Right cardiac atrium (tissue), 5 donors: ENCODE measurements around the gene LRP1. TPM values are rescaled to one million over a fixed set of nuclear protein-coding genes. Genes with fewer than 3 reads are reported as not detected.
A peak's percentile ranks its signal among the peaks of the same experiment; 100 is the strongest.

Experiments
- ATAC-seq, 2 donors: fragments of 200-7000 bp; cut with Tn5 transposase; one replicate each; pipeline versions ENCODE4 v1.8.0 to v1.9.1; 2020; ENCODE audit warnings: moderate library complexity in 2 of 2, mild to moderate bottlenecking in 1 of 2
- DNase-seq, 3 donors: peaks; one replicate each; pipeline ENCODE4 v3.0.0-alpha.2; 2020
- H3K27ac ChIP-seq: one replicate; pipeline ENCODE4 v1.5.1; 2013; ENCODE audit warnings: mild to moderate bottlenecking, low read length, control low read depth, moderate library complexity
- H3K27me3 ChIP-seq: one replicate; pipeline ENCODE4 v1.6.1; 2013; ENCODE audit not compliant: control insufficient read depth, insufficient read depth
- H3K4me1 ChIP-seq: one replicate; pipeline ENCODE4 v1.6.1; 2013; ENCODE audit warnings: low read length; ENCODE audit not compliant: control insufficient read depth, insufficient read depth
- H3K4me3 ChIP-seq: one replicate; pipeline ENCODE4 v1.5.1; 2013; ENCODE audit warnings: low read length, control low read depth
- H3K9me3 ChIP-seq: one replicate; pipeline ENCODE4 v1.6.1; 2013; ENCODE audit warnings: low read length; ENCODE audit not compliant: control insufficient read depth
- WGBS: extraction: QIAGEN DNeasy Blood & Tissue Kit; methylation state at CpG from one replicate; pipeline ENCODE4 v1.1.7; 2013; 5-methylcytosine and 5-hydroxymethylcytosine counted together
- intact Hi-C, 4 donors: fragments of 100-400 bp; cut with DNase I; formaldehyde crosslinking; loops; one replicate each; pipeline versions ENCODE4 v1.11.0 to v1.14.0; 2022 to 2023
- polyA plus RNA-seq: library from polyadenylated mRNA; stranded (reverse); fragments of 200-250 nt; gene quantifications from one replicate; pipeline ENCODE4 v1.2.3, GENCODE V29; 2013
- total RNA-seq, 4 donors: library from RNA; stranded (reverse); fragmentation: NEBNext Ultra II Directional; extraction: Animal tissue kit (Norgen Biotek cat#: 25700); gene quantifications; one replicate each; pipeline ENCODE4 v1.2.1, GENCODE V29; 2021
- donor health status: healthy with polysubstance abuse.
- donor health status: DM: no; HTN: yes; CAD: no.
- donor health status: DM: no; HTN: no; CAD: no.
- donor health status: DM: no; HTN: yes; CAD: no; lungs with severe emphysema.
- donor health status: DM: yes; HTN: yes; CAD: no.

Gene LRP1
- total and polyA plus RNA-seq, 5 donors = 55.0 to 181 (median 140) TPM

DNA sequence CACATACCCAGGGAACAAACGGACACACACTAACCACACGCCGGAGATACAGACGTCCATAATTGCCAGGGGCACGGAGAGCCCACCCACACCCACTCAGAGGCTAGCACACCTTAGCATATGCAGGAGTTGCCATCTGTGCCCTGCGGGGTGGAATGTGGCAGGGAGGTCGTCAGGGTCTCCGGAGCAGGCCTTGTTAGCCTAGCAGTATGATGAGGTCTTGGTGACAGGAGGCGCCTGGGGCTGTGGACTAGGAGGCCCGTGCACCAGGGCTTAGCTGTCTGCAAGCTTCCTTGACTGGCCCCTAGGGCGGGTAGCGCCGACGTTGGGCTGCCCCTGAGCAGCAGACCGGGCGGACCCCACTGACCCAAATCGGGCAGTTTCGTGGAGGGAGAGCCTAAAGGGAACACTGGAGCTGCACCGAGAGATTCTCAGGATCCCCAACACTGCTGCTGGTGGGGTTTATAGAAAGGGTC lies 112.7 kb downstream of the LRP1 start:
- H3K27ac ChIP-seq = no peak overlapping the region
- WGBS = 20% methylated on average over 19 of the region's 19 CpGs
- peak overlapping the region; percentile 54 for H3K4me3 ChIP-seq
- no peaks in the 10 kb centered on the region for H3K9me3 ChIP-seq
- peaks cover 2% of the 10 kb centered on the region for H3K4me1 ChIP-seq
- ATAC-seq (no peak), DNase-seq (peak in 1 of 3 donors; percentile 61)
- no peaks in the 10 kb centered on the region for H3K27me3 ChIP-seq
- intact Hi-C loops = no loop called here

GRCh38 chr12:57241402-57242310 lies 113.4 kb downstream of the LRP1 start:
- H3K27ac ChIP-seq = no peak overlapping the region
- 13% methylated on average over 48 of the region's 48 CpGs for WGBS
- DNase-seq = no peak
- peaks cover 2% of the 10 kb centered on the region for H3K4me1 ChIP-seq
- H3K27me3 ChIP-seq = no peaks in the 10 kb centered on the region
- intact Hi-C loops = no loop called here
- H3K9me3 ChIP-seq = no peaks in the 10 kb centered on the region
- H3K4me3 ChIP-seq = no peak overlapping the region
- no peak for ATAC-seq

GRCh38 chr12:57242329-57242690 lies 114.0 kb downstream of the LRP1 start:
- peaks cover 2% of the 10 kb centered on the region for H3K4me1 ChIP-seq
- intact Hi-C loops = no loop called here
- ATAC-seq = no peak
- WGBS = 4% methylated on average over 18 of the region's 18 CpGs
- H3K4me3 ChIP-seq = peak overlapping the region; percentile 37
- H3K27ac ChIP-seq = no peak overlapping the region
- peak in 2 of 3 donors; percentile 72 to 82 for DNase-seq
- H3K27me3 ChIP-seq = no peaks in the 10 kb centered on the region
- H3K9me3 ChIP-seq = no peaks in the 10 kb centered on the region

DNA sequence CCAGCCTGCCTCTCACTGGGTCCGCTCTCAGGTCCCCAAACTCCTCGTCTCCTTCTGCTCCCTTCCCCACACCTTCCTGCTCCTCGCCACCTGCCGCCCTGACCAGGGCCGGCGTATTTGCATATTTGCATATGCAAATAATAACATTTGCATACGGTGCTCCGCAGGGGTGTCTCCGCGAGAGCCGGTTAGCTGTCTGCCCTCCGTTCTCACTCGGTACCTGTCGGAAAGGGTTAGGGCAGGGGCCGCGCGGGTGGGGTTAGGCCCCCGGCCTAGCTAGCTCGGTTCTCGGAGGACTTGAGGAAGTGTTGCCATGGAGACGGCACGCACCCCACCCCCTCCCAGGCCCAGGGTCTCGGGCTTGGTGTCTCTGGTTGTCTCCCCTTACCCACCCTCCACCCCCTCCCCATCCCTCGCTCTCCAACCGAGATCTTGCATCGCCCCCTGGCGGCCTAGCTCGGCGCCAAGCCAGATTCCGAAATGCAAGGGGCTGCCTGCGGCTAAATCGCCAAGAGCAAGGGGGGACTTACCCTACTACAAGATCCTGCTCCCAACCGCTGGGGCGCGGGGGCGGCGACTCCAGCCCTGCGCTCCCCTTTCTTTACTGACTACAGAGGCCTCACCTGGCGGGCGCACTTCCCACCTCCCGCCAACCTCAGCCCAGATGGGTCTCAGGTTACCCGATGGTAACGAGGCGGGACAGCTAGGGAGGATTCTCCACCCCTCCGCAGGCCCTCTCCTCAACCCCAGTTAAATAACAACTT lies 114.6 kb downstream of the LRP1 start:
- ATAC-seq = peak in 1 of 2 donors; percentile 1
- WGBS = 3% methylated on average over 45 of the region's 45 CpGs
- H3K4me3 ChIP-seq = peak overlapping the region; percentile 37
- DNase-seq = peak; percentile 54 to 81 (median 80)
- no peaks in the 10 kb centered on the region for H3K27me3 ChIP-seq
- intact Hi-C loops = no loop called here
- no peaks in the 10 kb centered on the region for H3K9me3 ChIP-seq
- peaks cover 2% of the 10 kb centered on the region for H3K4me1 ChIP-seq
- H3K27ac ChIP-seq = no peak overlapping the region

- H3K4me3 ChIP-seq = peak overlapping the region; percentile 37
- peaks cover 2% of the 10 kb centered on the region for H3K4me1 ChIP-seq
- H3K27ac ChIP-seq = no peak overlapping the region
- no peaks in the 10 kb centered on the region for H3K27me3 ChIP-seq
- whole genome bisulfite sequencing = 11% methylated on average over 41 of the region's 41 CpGs
- H3K9me3 ChIP-seq = no peaks in the 10 kb centered on the region
- intact Hi-C loops = no loop called here
- ATAC-seq (peak; percentile 11 to 19), DNase-seq (peak; percentile 78 to 91 (median 85))
Observed at GRCh38 chr12:57243521-57244311, 115.4 kb downstream of the LRP1 start.

- Histone ChIP-seq H3K9me3 (no peaks in the 10 kb centered on the region), H3K4me3 (no peak overlapping the region), H3K27me3 (no peaks in the 10 kb centered on the region), H3K27ac (no peak overlapping the region), H3K4me1 (peaks cover 2% of the 10 kb centered on the region)
- no peak for DNase-seq
- 70% methylated on average over 6 of the region's 6 CpGs for WGBS
- intact Hi-C loops = no loop called here
- ATAC-seq = no peak
Observed at GRCh38 chr12:57244312-57244696, 116.0 kb downstream of the LRP1 start.

- peaks cover 2% of the 10 kb centered on the region for H3K4me1 ChIP-seq
- no peak overlapping the region for H3K4me3 ChIP-seq
- no peak overlapping the region for H3K27ac ChIP-seq
- 92% methylated on average over 1 of the region's 1 CpG for WGBS
- no peaks in the 10 kb centered on the region for H3K9me3 ChIP-seq
- intact Hi-C loops = no loop called here
- no peaks in the 10 kb centered on the region for H3K27me3 ChIP-seq
- no peak for ATAC-seq
- no peak for DNase-seq
Observed at GRCh38 chr12:57247041-57247440, 118.8 kb downstream of the LRP1 start.

DNA sequence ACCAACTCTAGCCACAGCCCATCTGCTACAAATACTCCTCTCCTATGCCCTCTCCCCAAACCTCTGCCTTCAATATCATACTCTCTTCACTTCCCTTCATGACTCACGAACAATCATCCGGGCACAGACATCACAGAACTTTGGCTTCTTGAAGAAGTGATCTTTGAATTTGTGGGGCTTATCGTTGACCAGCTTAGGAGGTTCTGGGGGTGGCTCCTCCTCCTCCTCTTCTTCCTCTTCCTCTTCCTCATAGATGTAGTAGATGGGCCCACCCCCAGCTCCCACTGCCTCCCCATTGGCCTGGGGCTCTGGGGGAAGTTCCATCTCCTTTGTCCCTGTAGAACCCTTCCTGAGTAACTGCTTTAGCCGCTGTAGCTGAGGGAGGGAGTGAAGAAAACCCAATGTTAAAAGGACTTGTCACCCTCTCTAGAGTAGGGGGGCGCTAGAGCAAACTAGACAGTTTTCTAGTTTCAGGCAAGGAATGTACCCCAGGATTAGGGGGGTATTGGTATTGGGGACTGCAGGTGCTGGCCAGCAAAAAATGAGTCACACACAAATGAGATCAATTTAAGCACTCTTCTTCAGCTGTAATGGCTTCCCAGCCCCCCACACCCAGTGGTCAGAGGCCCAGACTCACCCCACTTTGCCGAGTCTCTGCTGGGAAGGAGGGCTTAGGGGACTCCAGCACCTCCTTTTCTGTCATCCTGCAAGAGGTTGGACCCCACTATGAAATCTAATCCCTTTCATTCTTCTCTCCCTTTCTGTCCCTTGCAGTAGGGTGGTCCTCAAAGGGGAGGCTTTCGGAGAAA lies 120.9 kb downstream of the LRP1 start:
- intact Hi-C loops = no loop called here
- Histone ChIP-seq H3K4me1 (no peaks in the 10 kb centered on the region), H3K9me3 (no peaks in the 10 kb centered on the region), H3K27ac (no peak overlapping the region), H3K27me3 (no peaks in the 10 kb centered on the region), H3K4me3 (no peak overlapping the region)
- 75% methylated on average over 7 of the region's 7 CpGs for WGBS
- DNase-seq = peak in 1 of 3 donors; percentile 67
- ATAC-seq = no peak

- ATAC-seq = no peak
- Histone ChIP-seq H3K4me1 (no peaks in the 10 kb centered on the region), H3K9me3 (no peaks in the 10 kb centered on the region), H3K4me3 (no peak overlapping the region), H3K27me3 (no peaks in the 10 kb centered on the region), H3K27ac (no peak overlapping the region)
- intact Hi-C loops = no loop called here
- 77% methylated on average over 3 of the region's 3 CpGs for WGBS
- DNase-seq = no peak
Observed at GRCh38 chr12:57250541-57250940, 122.3 kb downstream of the LRP1 start.

DNA sequence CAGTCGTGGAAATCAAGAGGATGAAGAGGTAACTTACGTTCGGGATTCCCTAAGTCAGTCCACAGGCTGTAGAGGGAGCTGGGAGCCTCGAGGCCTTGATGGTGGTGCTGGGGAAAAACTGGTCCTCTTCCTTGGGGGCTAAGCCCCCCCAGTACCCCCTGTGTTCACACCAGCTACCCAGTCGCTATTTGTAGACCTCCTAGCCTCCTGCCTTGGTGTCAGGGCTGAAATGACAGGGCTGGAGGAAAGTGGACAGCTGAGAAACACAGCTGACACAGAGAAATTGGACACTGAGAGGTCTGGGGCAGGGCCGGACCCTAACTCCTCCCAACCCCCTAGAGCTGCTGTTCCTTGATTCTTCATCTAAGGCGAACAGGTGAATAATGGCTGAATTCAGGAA lies 122.7 kb downstream of the LRP1 start, which contains the start of gene STAC3:
STAC3 (minus strand) TSS at position 232 of the 400 bp plus-strand sequence. CDS start 1,551 bp downstream, outside the sequence.
- no peak within 1 kb of the TSS for H3K4me3 ChIP-seq
- H3K4me1 ChIP-seq = no peaks in the 10 kb centered on the region
- H3K27ac ChIP-seq = no peak within 1 kb of the TSS
- no peak for DNase-seq
- WGBS = 77% methylated on average over 7 of the region's 7 CpGs
- no peaks in the 10 kb centered on the region for H3K27me3 ChIP-seq
- ATAC-seq = no peak
- intact Hi-C loops = no loop called here
- H3K9me3 ChIP-seq = no peaks in the 10 kb centered on the region
